ENCODE measurements around the gene ZNF14.

DNA sequence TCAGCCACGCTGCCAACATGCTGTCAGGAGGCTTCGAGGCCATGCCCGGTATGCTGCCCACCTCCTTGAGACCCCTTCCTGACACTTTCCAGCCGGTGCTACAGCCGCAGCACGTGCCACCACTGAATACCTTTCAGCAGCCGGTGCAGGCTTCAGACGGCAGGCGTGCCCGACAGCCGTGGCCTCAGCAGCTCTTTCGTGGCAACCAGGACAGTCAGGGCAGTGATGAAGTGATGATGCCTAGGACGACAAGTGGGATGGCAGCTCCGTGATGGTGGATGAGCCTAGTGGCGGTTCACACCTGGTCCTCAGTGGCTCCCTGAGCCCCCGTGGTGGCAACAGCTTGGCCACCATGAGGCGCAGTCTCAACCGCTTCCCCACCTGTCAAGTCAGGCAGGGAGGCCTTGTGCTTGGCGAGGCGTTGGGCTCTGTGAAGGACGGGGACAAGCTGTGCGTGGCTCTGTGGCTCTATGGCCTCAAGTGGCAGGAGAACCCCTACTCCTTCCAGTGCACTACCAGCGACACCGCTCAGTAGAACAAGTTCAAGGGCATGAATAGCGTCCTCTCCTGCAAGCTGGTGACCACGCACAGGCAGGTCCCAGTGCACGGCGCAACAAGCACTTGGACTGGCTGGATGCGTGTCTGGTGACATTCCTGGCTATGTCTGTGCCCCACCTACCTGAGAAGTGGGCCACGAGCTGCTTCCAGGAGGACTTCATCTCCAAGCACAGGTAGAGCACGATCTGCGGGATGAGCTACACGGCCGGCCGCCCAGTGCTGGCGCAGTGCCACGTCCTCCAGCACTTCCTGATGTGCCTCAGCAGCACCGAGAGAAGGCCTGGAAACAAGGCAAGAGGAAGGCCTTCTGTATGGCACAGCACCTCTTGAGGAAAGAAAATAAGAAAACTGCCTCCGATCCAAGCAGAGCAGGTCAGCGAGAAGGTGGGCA is 18.2 kb upstream of the ZNF14 start:
- TF ChIP-seq, protein P1, sequence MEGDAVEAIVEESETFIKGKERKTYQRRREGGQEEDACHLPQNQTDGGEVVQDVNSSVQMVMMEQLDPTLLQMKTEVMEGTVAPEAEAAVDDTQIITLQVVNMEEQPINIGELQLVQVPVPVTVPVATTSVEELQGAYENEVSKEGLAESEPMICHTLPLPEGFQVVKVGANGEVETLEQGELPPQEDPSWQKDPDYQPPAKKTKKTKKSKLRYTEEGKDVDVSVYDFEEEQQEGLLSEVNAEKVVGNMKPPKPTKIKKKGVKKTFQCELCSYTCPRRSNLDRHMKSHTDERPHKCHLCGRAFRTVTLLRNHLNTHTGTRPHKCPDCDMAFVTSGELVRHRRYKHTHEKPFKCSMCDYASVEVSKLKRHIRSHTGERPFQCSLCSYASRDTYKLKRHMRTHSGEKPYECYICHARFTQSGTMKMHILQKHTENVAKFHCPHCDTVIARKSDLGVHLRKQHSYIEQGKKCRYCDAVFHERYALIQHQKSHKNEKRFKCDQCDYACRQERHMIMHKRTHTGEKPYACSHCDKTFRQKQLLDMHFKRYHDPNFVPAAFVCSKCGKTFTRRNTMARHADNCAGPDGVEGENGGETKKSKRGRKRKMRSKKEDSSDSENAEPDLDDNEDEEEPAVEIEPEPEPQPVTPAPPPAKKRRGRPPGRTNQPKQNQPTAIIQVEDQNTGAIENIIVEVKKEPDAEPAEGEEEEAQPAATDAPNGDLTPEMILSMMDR (conservative IDR thresholded peaks at IDR 0.05; ENCODE audit: low read depth, low read length): no peak
- TF ChIP-seq RFX5 (IDR thresholded peaks at IDR 0.05; ENCODE audit: low read depth, low read length) (no peak), POLR2A (IDR thresholded peaks at IDR 0.05; ENCODE audit: low read depth, low read length) (no peak), MXI1 (IDR thresholded peaks at IDR 0.05; ENCODE audit: borderline replicate concordance, low read depth, low read length) (no peak), MAFK (IDR thresholded peaks at IDR 0.05; ENCODE audit: low read depth, low read length) (no peak), CHD1 (IDR thresholded peaks at IDR 0.05; ENCODE audit: low read depth, low read length) (no peak), MAZ (IDR thresholded peaks at IDR 0.05; ENCODE audit: borderline replicate concordance, low read depth, low read length) (no peak), BHLHE40 (IDR thresholded peaks at IDR 0.05; ENCODE audit: low read depth, low read length) (no peak), RAD21 (IDR thresholded peaks at IDR 0.05; ENCODE audit: low read length) (no peak), SMC3 (IDR thresholded peaks at IDR 0.05; ENCODE audit: low read depth, low read length) (no peak), CEBPB (IDR thresholded peaks at IDR 0.05; ENCODE audit: low read depth, low read length) (no peak), FOS (IDR thresholded peaks at IDR 0.05; ENCODE audit: low read depth, low read length) (no peak)
- TF ChIP-seq, protein P2, sequence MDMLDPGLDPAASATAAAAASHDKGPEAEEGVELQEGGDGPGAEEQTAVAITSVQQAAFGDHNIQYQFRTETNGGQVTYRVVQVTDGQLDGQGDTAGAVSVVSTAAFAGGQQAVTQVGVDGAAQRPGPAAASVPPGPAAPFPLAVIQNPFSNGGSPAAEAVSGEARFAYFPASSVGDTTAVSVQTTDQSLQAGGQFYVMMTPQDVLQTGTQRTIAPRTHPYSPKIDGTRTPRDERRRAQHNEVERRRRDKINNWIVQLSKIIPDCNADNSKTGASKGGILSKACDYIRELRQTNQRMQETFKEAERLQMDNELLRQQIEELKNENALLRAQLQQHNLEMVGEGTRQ (IDR thresholded peaks at IDR 0.05; ENCODE audit: low read depth, low read length): no peak
- TF ChIP-seq, protein P3, sequence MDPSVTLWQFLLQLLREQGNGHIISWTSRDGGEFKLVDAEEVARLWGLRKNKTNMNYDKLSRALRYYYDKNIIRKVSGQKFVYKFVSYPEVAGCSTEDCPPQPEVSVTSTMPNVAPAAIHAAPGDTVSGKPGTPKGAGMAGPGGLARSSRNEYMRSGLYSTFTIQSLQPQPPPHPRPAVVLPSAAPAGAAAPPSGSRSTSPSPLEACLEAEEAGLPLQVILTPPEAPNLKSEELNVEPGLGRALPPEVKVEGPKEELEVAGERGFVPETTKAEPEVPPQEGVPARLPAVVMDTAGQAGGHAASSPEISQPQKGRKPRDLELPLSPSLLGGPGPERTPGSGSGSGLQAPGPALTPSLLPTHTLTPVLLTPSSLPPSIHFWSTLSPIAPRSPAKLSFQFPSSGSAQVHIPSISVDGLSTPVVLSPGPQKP (IDR thresholded peaks at IDR 0.05; ENCODE audit: borderline replicate concordance, low read depth, low read length): no peak
